SK-MEL-5 (cell line): ENCODE results near the gene CDKL1. TPM values are rescaled to one million over a fixed set of nuclear protein-coding genes. Genes with fewer than 3 reads are reported as not detected.
A peak's percentile ranks its signal among the peaks of the same experiment; 100 is the strongest.
"Not testable (repeated sequence)": the region's sequence is repeated elsewhere in the genome, so short reads cannot be mapped to it uniquely, and the experiment has no call there.

Experiments
- DNase-seq: peaks from one replicate; pipeline ENCODE4 v3.0.0-alpha.2; 2016; ENCODE audit warnings: low read depth, low spot score
- in situ Hi-C: cut with HindIII; loops from 2 replicates; pipeline ENCODE4 v1.10.0; 2016; ENCODE audit warnings: low sequenced_read_pairs, high pct_unique_total_duplicates, low pct_unique_long_range_greater_than_20kb
- total RNA-seq: library from RNA; depleted of rRNA; stranded (reverse); fragments of >200 nt; shearing (Covaris generic); gene quantifications from 2 replicates; pipeline ENCODE4 v1.2.3, GENCODE V29; 2014

Gene CDKL1
- total RNA-seq, 1 experiment from 2014 or later, result 89.0 TPM

DNA sequence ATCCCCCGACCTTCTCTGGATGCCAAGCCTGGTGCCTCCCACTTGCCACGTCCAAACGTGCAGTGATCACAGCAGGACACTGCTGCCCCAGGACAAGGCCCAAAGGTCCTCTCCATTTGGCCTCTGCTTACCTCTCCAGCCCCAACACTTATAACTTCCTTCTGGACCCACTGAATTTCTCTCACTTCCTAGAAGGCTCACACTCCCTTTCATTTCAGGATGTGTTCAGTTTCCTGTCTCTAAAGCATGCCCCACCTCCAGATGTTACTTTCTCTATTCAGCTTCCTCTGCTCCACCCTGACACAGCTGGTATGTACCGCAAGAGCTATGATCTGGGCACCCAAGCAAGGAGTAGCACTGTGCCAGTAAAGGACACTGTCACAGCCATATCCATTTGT lies 33.0 kb downstream of the CDKL1 start:
- no peak for DNase-seq

GRCh38 chr14:50362764-50363713 lies 33.6 kb downstream of the CDKL1 start:
- DNase-seq, result no peak

More for the DNA sequence above, 33.0 kb downstream of the CDKL1 start:
- in situ Hi-C loops, result no loop called here

DNA sequence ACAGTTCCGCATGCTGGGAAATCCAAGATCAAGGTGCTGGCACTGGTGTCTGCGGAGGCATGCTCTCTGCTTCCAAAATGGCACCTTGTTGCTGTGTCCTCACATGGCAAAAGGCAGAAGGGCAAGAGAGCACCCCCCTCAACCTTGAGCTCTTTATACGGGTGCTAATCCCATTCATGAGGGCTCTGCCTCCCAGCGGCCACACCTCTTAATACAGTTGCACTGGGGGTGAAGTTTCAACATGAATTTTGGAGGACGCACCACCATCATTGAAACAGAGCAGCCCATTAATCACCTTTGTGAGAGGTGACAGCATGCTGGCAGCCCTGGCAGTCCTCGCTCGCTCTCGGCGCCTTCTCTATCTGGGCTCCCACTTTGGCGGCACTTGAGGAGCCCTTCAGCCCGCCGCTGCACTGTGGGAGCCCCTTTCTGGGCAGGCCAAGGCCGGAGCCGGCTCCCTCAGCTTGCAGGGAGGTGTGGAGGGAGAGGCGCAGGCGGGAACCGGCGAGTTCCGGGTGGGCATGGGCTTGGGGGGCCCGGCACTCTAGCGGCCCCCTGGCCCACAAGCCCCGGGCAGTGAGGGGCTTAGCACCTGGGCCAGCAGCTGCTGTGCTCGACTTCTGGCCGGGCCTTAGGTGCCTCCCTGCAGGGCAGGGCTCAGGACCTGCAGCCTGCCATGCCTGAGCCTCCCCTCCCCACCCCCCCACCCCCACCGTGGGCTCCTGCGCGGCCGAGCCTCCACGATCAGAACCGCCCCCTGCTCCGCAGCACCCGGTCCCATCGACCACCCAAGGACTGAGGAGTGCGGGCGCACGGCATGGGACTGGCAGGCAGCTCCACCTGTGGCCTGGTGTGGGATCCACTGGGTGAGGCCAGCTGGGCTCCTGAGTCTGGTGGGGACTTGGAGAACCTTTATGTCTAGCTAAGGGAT lies 34.9 kb downstream of the CDKL1 start:
- in situ Hi-C loops, DNase-seq: not testable (repeated sequence)

More at GRCh38 chr14:50362764-50363713, 33.6 kb downstream of the CDKL1 start:
- in situ Hi-C loops, result no loop called here

- in situ Hi-C loops, result no loop called here
Observed at GRCh38 chr14:50360851-50361250, 35.8 kb downstream of the CDKL1 start.

DNA sequence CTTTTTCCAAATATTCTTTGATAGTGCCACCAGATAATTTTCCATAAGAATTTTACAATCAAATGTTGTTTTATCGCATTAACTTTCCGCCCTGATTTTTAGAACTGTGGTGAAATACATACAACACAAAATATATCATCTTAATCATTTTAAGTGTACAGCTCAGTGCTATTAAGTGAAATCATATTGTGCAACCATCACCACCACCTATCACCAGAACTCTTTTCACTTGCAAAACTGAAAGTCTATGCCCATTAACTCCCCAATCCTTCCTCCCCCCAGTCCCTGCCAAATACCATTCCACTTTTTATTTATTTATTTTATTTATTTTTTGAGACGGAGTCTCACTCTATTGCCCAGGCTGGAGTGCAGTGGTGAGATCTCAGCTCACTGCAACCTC lies 36.6 kb downstream of the CDKL1 start:
- no peak for DNase-seq
- in situ Hi-C loops, result no loop called here

More at GRCh38 chr14:50360851-50361250, 35.8 kb downstream of the CDKL1 start:
- DNase-seq, result no peak

- DNase-seq, result no peak
- in situ Hi-C loops, result no loop called here
Observed at GRCh38 chr14:50359631-50360030, 37.0 kb downstream of the CDKL1 start.

- in situ Hi-C loops, result no loop called here
- no peak for DNase-seq
Observed at GRCh38 chr14:50357753-50358395, 38.8 kb downstream of the CDKL1 start.

DNA sequence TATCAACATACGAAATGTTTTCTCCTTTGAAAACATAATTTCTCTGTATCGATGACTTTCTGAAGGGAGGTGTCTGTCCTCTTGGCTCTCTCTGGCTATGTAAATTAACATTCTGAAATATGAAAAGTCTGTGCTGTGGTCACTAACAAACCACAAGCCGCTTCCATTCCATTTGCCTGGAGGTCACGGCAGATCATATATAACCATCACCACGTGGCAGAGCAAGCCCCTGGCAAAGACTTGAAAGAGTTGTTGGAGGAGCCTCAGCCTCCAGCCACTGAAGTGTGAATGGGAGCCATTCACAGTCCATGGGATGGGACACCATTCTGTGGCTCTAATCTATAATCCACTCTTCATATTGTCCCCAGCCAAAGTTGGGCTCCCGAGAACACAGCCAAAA lies 39.6 kb downstream of the CDKL1 start:
- in situ Hi-C loops, result no loop called here
- DNase-seq, result peak; percentile 57

DNA sequence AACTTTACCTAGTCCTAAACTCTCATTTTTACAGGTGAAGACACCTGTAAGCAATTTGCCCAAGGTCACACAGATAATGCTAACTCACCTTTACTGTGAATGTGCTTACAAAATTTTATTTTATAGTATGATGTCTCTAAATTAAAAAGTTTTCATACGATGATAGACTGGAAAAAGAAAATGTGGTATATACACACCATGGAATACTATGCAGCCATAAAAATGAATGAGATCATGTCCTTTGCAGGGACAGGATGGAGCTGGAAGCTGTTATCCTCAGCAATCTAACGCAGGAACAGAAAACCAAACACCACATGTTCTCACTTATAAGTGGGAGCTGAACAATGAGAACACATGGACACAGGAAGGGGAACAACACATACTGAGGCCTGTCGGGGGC lies 40.4 kb downstream of the CDKL1 start:
- DNase-seq, result not testable (repeated sequence)

GRCh38 chr14:50355692-50356091 lies 41.0 kb downstream of the CDKL1 start:
- no peak for DNase-seq
- in situ Hi-C loops, result no loop called here

More for the DNA sequence above, 40.4 kb downstream of the CDKL1 start:
- in situ Hi-C loops, result not testable (repeated sequence)

GRCh38 chr14:50354527-50354926 lies 42.2 kb downstream of the CDKL1 start:
- in situ Hi-C loops, result no loop called here
- DNase-seq, result no peak

DNA sequence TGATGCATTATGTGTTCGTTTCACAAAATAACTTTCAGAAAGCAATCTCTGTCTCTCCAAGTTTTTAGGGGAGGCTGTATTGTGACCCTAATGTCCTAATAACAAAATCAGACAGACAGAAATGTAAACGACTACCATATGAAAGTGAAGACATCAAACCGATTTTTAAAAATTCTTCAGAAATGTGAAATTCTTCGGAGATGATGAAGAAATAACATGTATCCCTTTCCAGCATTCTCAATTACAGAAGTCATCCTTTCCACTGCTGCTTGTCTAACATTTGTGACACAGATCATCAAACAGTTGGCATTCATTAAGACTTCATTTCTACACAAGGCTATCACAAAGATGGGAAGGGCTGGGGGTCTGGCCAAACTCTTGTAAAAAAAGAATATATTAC lies 43.6 kb downstream of the CDKL1 start:
- in situ Hi-C loops, result no loop called here

GRCh38 chr14:50352584-50352983 lies 44.1 kb downstream of the CDKL1 start:
- no peak for DNase-seq
- in situ Hi-C loops, result no loop called here

More for the DNA sequence above, 43.6 kb downstream of the CDKL1 start:
- no peak for DNase-seq

GRCh38 chr14:50350975-50351374 lies 45.7 kb downstream of the CDKL1 start:
- in situ Hi-C loops, result no loop called here
- DNase-seq, result no peak

GRCh38 chr14:50348933-50349332 lies 47.7 kb downstream of the CDKL1 start:
- in situ Hi-C loops, result no loop called here
- DNase-seq, result no peak

- in situ Hi-C loops, result no loop called here
- peak; percentile 24 for DNase-seq
Observed at GRCh38 chr14:50347521-50347920, 49.2 kb downstream of the CDKL1 start.

DNA sequence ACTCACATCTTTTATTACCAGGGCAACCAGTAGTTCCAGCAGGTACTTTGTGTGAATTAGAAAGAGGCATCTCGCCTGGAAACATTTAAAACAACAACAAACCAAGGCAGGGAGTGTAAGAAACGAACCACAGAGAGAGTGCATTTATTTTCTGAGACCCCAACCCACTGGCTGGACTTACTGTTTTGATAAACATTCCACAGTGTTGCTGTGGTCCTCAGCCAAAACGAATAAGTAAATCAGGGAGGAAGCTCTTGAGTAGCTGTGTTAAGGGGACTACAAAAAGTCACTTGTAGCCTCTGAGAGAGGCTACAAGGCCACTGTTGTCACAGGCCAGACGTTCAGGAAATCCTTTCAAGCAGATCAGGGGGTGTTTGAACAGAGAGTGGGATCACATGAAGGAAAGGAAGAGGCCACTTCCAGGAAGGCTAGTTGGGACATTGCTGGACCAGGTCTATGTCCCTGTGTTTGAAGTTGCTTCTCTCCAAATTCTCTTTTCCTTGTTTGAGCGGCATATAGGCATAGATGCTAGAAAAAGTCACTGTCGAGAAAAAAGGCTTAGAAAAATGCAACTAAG lies 50.7 kb downstream of the CDKL1 start:
- in situ Hi-C loops, result no loop called here
- DNase-seq, result peak; percentile 43
